ENCODE measurements around the gene ARID1B. TPM values are rescaled to one million over a fixed set of nuclear protein-coding genes. Genes with fewer than 3 reads are reported as not detected.

Gene ARID1B
- total and polyA plus RNA-seq, 9 donors = 44.2 to 72.5 (median 63.5) TPM

DNA sequence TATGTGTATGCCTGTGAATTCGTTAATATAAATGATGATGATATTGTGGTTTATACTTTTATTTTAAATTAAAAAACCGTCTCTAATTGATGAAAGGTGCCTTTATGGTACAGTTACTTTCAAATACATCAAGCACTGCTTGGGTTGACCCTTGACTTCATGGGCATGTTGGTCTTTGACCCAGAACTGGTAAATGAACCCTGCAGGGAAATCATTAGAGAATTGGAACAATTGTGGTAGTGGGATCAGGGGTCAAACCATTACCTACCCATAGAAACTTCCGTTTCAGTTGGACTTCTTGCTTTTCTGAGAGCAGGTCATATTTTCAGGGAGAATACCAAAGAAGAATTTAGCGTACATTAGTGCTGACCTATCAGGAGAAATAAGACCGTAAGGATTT, 288.2 kb downstream of the ARID1B start:
- Histone ChIP-seq H3K9me3 (replicated peaks; ENCODE audit: control insufficient read depth, low read depth, low read length) (no peaks in the 10 kb centered on the region), H3K27ac (ENCODE audit: low read length) (no peak overlapping the region), H3K4me3 (ENCODE audit: low read length) (no peak overlapping the region), H3K27me3 (ENCODE audit: control insufficient read depth, insufficient read depth, low read length) (no peaks in the 10 kb centered on the region), H3K36me3 (ENCODE audit: control insufficient read depth, insufficient read depth, low read length) (no peaks in the 10 kb centered on the region), H3K4me1 (ENCODE audit: control insufficient read depth, insufficient read depth, low read length) (peaks cover 2% of the 10 kb centered on the region)
- no CpG with 5 or more reads among the region's 5 CpGs for WGBS (ENCODE audit: insufficient coverage)
- no peak for DNase-seq

DNA sequence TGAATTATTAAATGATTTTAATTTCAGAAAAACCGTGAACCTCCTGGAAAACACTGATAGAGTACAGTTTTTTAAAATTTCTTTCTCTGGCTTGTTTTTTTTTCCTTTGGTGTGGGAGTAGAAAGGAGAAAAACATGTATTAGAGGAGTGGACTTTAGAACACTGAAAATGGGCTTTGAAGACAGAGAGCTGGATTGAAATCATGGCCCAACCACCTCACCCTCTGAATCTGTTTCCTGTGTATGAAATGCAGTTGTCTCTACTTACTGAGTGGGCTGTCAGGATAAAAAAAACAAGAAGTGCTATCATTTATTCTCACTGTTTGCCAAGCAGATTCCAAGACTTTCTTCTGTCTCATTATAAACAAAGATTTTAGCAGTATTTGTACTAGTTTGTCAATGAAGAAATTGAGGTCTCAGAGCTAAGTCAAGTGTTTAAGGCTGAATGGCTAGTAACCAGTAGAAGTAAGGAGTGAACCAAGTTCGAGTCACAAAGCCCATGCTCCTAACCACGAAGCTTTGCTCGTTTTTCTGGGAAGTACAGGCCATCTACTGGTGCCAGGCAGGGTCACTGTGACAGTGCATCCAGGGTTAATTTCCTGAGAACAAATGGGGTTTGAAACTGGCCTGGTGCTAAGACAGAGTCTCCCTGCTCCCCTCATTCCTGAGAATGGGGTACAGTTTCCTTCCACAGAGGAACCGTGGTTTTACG, 289.8 kb downstream of the ARID1B start:
- no peaks in the 10 kb centered on the region for H3K27me3 ChIP-seq (ENCODE audit: control insufficient read depth, insufficient read depth, low read length)
- H3K4me1 ChIP-seq (ENCODE audit: control insufficient read depth, insufficient read depth, low read length) = peaks cover 4% of the 10 kb centered on the region
- H3K4me3 ChIP-seq (ENCODE audit: low read length) = no peak overlapping the region
- no peak overlapping the region for H3K27ac ChIP-seq (ENCODE audit: low read length)
- H3K9me3 ChIP-seq (replicated peaks; ENCODE audit: control insufficient read depth, low read depth, low read length) = no peaks in the 10 kb centered on the region
- 75% methylated on average over 3 of the region's 6 CpGs for WGBS (ENCODE audit: insufficient coverage)
- H3K36me3 ChIP-seq (ENCODE audit: control insufficient read depth, insufficient read depth, low read length) = no peaks in the 10 kb centered on the region
- DNase-seq = no peak

DNA sequence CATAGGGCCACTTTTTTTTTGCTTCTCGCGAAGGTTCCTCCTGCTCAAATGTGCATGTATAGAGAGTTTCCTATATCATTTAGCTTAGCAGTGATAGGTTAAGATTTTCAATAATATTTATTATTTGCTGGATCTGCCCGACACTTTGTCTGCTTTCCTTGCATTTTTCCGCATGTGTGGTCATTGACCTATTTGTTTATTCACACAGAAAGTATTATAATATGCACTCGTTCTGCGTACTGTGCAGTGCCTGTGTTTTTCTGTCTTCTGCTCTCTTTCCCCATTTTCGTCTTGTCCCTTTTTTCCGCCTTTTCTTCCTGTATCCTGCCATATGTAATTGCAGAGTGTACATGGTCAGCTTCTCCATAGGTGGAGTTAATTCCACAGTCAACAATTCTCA, 290.3 kb downstream of the ARID1B start:
- no peak for DNase-seq
- no CpG with 5 or more reads among the region's 8 CpGs for WGBS (ENCODE audit: insufficient coverage)
- peaks cover 4% of the 10 kb centered on the region for H3K4me1 ChIP-seq (ENCODE audit: control insufficient read depth, insufficient read depth, low read length)
- no peaks in the 10 kb centered on the region for H3K36me3 ChIP-seq (ENCODE audit: control insufficient read depth, insufficient read depth, low read length)
- H3K4me3 ChIP-seq (ENCODE audit: low read length) = no peak overlapping the region
- H3K27me3 ChIP-seq (ENCODE audit: control insufficient read depth, insufficient read depth, low read length) = no peaks in the 10 kb centered on the region
- H3K9me3 ChIP-seq (replicated peaks; ENCODE audit: control insufficient read depth, low read depth, low read length) = no peaks in the 10 kb centered on the region
- no peak overlapping the region for H3K27ac ChIP-seq (ENCODE audit: low read length)

DNA sequence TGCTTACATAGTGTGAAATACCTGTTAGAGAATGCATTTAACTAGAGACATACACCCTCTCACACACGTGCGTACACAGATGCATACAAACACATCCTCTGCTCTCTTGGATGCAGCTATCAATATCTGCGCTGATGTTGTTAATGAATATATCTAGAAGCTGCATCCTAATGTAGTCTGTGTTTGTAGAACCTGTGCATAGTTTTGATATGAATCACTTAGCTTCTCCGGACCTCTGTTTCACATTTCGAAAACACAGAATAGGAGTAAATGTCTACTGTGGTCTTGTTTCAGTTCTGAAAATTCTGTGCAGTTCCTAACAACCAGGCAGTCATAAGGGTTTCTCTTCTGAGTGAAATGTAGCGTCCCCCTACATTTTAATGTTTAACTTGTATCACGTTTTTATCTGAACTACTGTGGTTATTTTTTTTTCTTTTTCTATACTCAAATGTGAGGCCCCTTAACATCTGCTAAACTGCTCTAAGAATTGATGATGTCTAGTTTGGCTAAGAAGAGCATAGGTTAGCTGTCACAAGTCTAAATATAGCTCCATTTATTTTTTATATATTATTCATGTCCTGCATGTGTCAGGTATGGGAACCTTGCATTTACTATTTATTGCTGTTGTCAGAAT, 291.6 kb downstream of the ARID1B start:
- H3K27ac ChIP-seq (ENCODE audit: low read length) = no peak overlapping the region
- peak; percentile 48 for DNase-seq
- H3K27me3 ChIP-seq (ENCODE audit: control insufficient read depth, insufficient read depth, low read length) = no peaks in the 10 kb centered on the region
- no peaks in the 10 kb centered on the region for H3K36me3 ChIP-seq (ENCODE audit: control insufficient read depth, insufficient read depth, low read length)
- H3K4me3 ChIP-seq (ENCODE audit: low read length) = no peak overlapping the region
- no CpG with 5 or more reads among the region's 7 CpGs for WGBS (ENCODE audit: insufficient coverage)
- H3K4me1 ChIP-seq (ENCODE audit: control insufficient read depth, insufficient read depth, low read length) = peaks cover 4% of the 10 kb centered on the region
- H3K9me3 ChIP-seq (replicated peaks; ENCODE audit: control insufficient read depth, low read depth, low read length) = no peaks in the 10 kb centered on the region

DNA sequence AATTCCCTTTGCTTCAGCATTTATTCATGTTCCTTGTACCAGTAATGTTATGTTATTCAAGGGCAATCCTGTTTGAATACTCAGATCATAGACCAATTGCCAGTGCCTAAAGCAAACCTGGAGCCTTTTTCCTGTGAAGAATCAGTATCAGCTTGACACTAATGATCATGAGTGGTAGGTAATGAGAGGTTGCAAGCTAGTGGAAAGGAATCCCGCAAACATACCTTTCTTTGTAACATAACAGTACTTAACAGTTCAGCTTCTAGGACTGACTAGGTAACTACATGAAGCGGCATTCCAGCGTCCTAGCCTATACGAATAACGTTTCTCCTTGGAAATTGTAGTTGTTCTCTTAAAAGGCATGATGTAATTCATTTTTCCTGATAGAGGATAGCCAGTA, 292.4 kb downstream of the ARID1B start:
- no peaks in the 10 kb centered on the region for H3K36me3 ChIP-seq (ENCODE audit: control insufficient read depth, insufficient read depth, low read length)
- no peak overlapping the region for H3K4me3 ChIP-seq (ENCODE audit: low read length)
- H3K27me3 ChIP-seq (ENCODE audit: control insufficient read depth, insufficient read depth, low read length) = no peaks in the 10 kb centered on the region
- no peak overlapping the region for H3K27ac ChIP-seq (ENCODE audit: low read length)
- peaks cover 4% of the 10 kb centered on the region for H3K4me1 ChIP-seq (ENCODE audit: control insufficient read depth, insufficient read depth, low read length)
- DNase-seq = no peak
- no peaks in the 10 kb centered on the region for H3K9me3 ChIP-seq (replicated peaks; ENCODE audit: control insufficient read depth, low read depth, low read length)
- no CpG with 5 or more reads among the region's 5 CpGs for WGBS (ENCODE audit: insufficient coverage)

DNA sequence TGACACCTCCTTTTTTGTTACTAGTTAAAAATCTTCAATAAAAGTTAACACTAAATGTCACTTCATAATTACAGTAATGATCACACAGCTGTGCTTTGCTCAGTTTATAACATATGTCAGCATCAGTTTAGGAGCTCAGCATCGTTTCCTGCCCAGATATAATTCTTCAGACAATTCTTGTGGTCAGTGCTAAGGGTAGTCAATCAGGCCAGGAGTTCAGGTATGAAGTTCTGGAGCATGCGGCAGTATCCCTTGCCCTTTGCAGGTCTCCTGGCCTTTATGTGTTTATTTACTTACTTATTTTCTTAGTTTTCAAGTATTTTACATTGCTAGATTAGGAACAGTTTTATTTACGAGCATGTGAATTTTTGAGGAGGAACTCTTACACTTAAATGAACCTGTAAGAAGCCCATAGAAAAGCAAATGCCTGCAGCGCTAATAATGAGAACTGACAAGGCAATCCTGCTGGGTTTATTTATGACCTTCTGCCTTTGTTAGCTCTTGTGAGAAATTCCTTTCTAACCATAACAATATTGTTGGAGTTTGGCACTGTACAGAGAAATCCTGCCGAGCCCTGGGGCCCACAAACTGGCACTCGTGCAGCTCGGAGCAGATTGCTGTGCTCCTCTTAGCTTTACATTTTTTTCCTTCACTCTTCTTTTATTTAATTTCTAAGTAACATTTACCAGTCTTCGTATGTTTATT, 293.4 kb downstream of the ARID1B start:
- Histone ChIP-seq H3K27me3 (ENCODE audit: control insufficient read depth, insufficient read depth, low read length) (no peaks in the 10 kb centered on the region), H3K9me3 (replicated peaks; ENCODE audit: control insufficient read depth, low read depth, low read length) (no peaks in the 10 kb centered on the region), H3K27ac (ENCODE audit: low read length) (no peak overlapping the region), H3K36me3 (ENCODE audit: control insufficient read depth, insufficient read depth, low read length) (no peaks in the 10 kb centered on the region), H3K4me1 (ENCODE audit: control insufficient read depth, insufficient read depth, low read length) (peaks cover 4% of the 10 kb centered on the region), H3K4me3 (ENCODE audit: low read length) (no peak overlapping the region)
- WGBS (ENCODE audit: insufficient coverage) = no CpG with 5 or more reads among the region's 8 CpGs
- DNase-seq = no peak

DNA sequence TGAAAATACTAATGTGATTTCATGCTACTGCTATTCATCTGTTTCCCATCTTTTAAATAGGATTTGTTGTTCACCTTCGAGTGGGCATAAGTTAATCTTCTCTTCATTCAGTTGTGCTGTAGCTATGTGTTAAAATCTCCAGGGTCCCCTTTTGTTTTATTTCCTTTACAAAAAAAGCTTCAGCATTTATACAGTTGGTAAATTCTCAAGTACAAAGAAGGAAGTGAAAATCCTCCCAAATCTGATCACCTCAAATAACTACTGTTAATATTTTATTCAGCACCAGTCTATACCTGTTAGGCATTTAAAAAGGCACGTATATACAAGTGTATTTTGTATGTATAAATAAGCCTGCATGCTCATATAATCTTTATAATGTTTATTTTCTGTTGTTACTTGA, 294.9 kb downstream of the ARID1B start:
- peaks cover 3% of the 10 kb centered on the region for H3K4me1 ChIP-seq (ENCODE audit: control insufficient read depth, insufficient read depth, low read length)

DNA sequence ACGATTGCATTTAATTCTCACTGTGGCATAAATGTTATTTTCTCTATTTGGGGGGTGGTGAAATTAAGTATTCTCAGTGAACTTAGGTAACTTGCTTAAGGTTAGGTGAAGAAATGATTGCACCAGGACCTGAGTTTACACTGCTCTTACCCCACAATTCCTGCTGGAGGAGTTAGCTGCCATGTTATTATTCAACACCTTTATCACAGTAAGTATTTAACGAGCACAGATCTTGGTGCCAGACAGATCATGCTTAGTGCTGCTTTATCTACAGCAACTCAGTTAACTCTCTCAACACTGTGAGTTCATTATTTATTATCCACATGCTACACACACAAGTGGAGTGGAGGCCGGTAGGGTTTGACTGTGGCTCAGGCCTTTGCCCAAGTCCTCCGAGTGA, 296.4 kb downstream of the ARID1B start:
- Histone ChIP-seq H3K4me1 (ENCODE audit: control insufficient read depth, insufficient read depth, low read length) (peaks cover 2% of the 10 kb centered on the region), H3K27me3 (ENCODE audit: control insufficient read depth, insufficient read depth, low read length) (no peaks in the 10 kb centered on the region), H3K9me3 (replicated peaks; ENCODE audit: control insufficient read depth, low read depth, low read length) (no peaks in the 10 kb centered on the region), H3K36me3 (ENCODE audit: control insufficient read depth, insufficient read depth, low read length) (no peaks in the 10 kb centered on the region), H3K4me3 (ENCODE audit: low read length) (no peak overlapping the region), H3K27ac (ENCODE audit: low read length) (no peak overlapping the region)
- WGBS (ENCODE audit: insufficient coverage) = 83% methylated on average over 1 of the region's 4 CpGs
- DNase-seq = no peak

More for the DNA sequence above, 294.9 kb downstream of the ARID1B start:
- no peak for DNase-seq
- no peak overlapping the region for H3K4me3 ChIP-seq (ENCODE audit: low read length)
- H3K9me3 ChIP-seq (replicated peaks; ENCODE audit: control insufficient read depth, low read depth, low read length) = no peaks in the 10 kb centered on the region
- WGBS (ENCODE audit: insufficient coverage) = no CpG with 5 or more reads among the region's 2 CpGs
- no peaks in the 10 kb centered on the region for H3K36me3 ChIP-seq (ENCODE audit: control insufficient read depth, insufficient read depth, low read length)
- no peak overlapping the region for H3K27ac ChIP-seq (ENCODE audit: low read length)
- no peaks in the 10 kb centered on the region for H3K27me3 ChIP-seq (ENCODE audit: control insufficient read depth, insufficient read depth, low read length)

DNA sequence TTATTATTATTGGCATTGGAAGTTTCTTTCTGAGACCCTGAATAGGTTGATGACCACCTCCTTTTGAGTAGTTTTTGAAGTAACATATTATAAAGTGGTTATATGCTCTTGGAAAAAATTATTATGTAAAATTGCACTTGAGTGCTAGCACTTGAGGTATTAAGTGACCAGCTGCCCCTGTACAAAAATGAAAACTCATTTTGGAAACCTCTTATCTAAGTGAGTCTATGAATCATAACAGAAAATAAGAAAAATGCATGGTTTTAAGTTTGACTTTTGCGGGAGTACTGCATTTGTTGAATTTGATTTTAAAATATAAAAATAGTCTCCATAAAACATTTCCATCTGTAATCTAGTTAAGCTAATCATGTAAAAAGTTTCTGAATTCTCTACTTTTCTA, 297.8 kb downstream of the ARID1B start:
- DNase-seq = no peak
- H3K36me3 ChIP-seq (ENCODE audit: control insufficient read depth, insufficient read depth, low read length) = no peaks in the 10 kb centered on the region
- no CpG with 5 or more reads among the region's 1 CpG for WGBS (ENCODE audit: insufficient coverage)
- H3K4me3 ChIP-seq (ENCODE audit: low read length) = no peak overlapping the region
- H3K4me1 ChIP-seq (ENCODE audit: control insufficient read depth, insufficient read depth, low read length) = peaks cover 2% of the 10 kb centered on the region
- no peaks in the 10 kb centered on the region for H3K9me3 ChIP-seq (replicated peaks; ENCODE audit: control insufficient read depth, low read depth, low read length)
- no peak overlapping the region for H3K27ac ChIP-seq (ENCODE audit: low read length)
- no peaks in the 10 kb centered on the region for H3K27me3 ChIP-seq (ENCODE audit: control insufficient read depth, insufficient read depth, low read length)
